Breast epithelium (tissue), 4 donors: ENCODE data around the gene PTBP3. TPM values are rescaled to one million over a fixed set of nuclear protein-coding genes. Genes with fewer than 3 reads are reported as not detected.

Experiments used
- DNase-seq, 2 donors: peaks; one replicate each; pipeline ENCODE4 v3.0.0-alpha.2; 2019; ENCODE audit warnings: low spot score in 2 of 2
- H3K27ac ChIP-seq, 2 donors: fragments of 200-600 bp; sonication (generic) in 1 of 2; one replicate each; pipeline ENCODE4 v1.5.1; 2016 to 2019; ENCODE audit warnings: mild to moderate bottlenecking in 1 of 2
- H3K27me3 ChIP-seq, 2 donors: fragments of 200-600 bp; sonication (generic) in 1 of 2; one replicate each; pipeline versions ENCODE4 v1.5.1 to v1.6.0; 2017 to 2019; ENCODE audit warnings: control low read depth in 1 of 2, mild to moderate bottlenecking in 1 of 2
- H3K36me3 ChIP-seq: fragments of 200-600 bp; one replicate; pipeline ENCODE4 v1.5.1; 2019
- H3K4me1 ChIP-seq, 2 donors: fragments of 200-600 bp; sonication (generic); one replicate each; pipeline ENCODE4 v1.5.1; 2016 to 2019; ENCODE audit warnings: control low read depth in 1 of 2
- H3K4me3 ChIP-seq, 3 donors: fragments of 200-600 bp; sonication (generic); 1 replicate in 2 of 3; 2 replicates in 1 of 3; pipeline ENCODE4 v1.5.1; 2016 to 2019; ENCODE audit warnings: mild to moderate bottlenecking in 3 of 3, moderate library complexity in 2 of 3
- H3K9me3 ChIP-seq, 2 donors: fragments of 200-600 bp; sonication (generic) in 1 of 2; one replicate each; pipeline ENCODE4 v1.5.1; 2016 to 2019; ENCODE audit warnings: control low read depth in 1 of 2
- CTCF ChIP-seq, 3 donors: fragments of 450-650 bp; IDR thresholded peaks; one replicate each; pipeline ENCODE4 v1.5.1; 2016 to 2017; ENCODE audit warnings: antibody characterized with exemption in 3 of 3, mild to moderate bottlenecking in 3 of 3, moderate library complexity in 3 of 3
- POLR2A ChIP-seq: fragments of 450-650 bp; IDR thresholded peaks from one replicate; pipeline ENCODE4 v1.6.1; 2016; ENCODE audit warnings: antibody characterized with exemption, mild to moderate bottlenecking, moderate library complexity
- POLR2AphosphoS5 ChIP-seq, 3 donors: sonication (generic); formaldehyde crosslinking; IDR thresholded peaks; one replicate each; pipeline ENCODE4 v1.6.1; 2017; ENCODE audit warnings: antibody characterized with exemption in 3 of 3
- intact Hi-C: fragments of 100-400 bp; cut with DNase I; formaldehyde crosslinking; loops from one replicate; pipeline ENCODE4 v1.15.1; 2023; ENCODE audit warnings: low total_unique reads
- total RNA-seq, 3 donors: library from RNA; depleted of rRNA; stranded (reverse); fragments of >200 nt; gene quantifications; one replicate each; pipeline ENCODE4 v1.1.0, GENCODE V29; 2016

The PTBP3 gene
- total RNA-seq, 3 donors from 2014 or later, result 30.6 to 80.2 (median 50.5) TPM

GRCh38 chr9:112232233-112232632 lies 101.2 kb downstream of the PTBP3 start:
- intact Hi-C loops, result no loop called here
- no peak for TF ChIP-seq POLR2A
- no peak for TF ChIP-seq POLR2AphosphoS5 (IDR thresholded peaks at IDR 0.05)
- no peaks in the 10 kb centered on the region for H3K9me3 ChIP-seq
- DNase-seq, result no peak
- no peak overlapping the region for H3K4me3 ChIP-seq
- H3K27me3 ChIP-seq, result no peaks in the 10 kb centered on the region
- H3K4me1 ChIP-seq, result no peaks in the 10 kb centered on the region
- H3K36me3 ChIP-seq, result no peaks in the 10 kb centered on the region
- H3K27ac ChIP-seq, result no peak overlapping the region

GRCh38 chr9:112226091-112226490 lies 107.3 kb downstream of the PTBP3 start:
- no peak for TF ChIP-seq POLR2AphosphoS5 (IDR thresholded peaks at IDR 0.05)
- TF ChIP-seq POLR2A, result no peak
- no peak for TF ChIP-seq CTCF (IDR thresholded peaks at IDR 0.05)
- Histone ChIP-seq H3K36me3 (no peaks in the 10 kb centered on the region), H3K27ac (no peak overlapping the region), H3K9me3 (no peaks in the 10 kb centered on the region), H3K4me3 (no peak overlapping the region), H3K27me3 (no peaks in the 10 kb centered on the region), H3K4me1 (no peaks in the 10 kb centered on the region)
- intact Hi-C loops, result loop anchor here (2.0 kb wide), 1 partner anchor 31 kb away; no protein-coding TSS in a partner anchor
- DNase-seq, result no peak

GRCh38 chr9:112224401-112225289 lies 108.8 kb downstream of the PTBP3 start:
- no peak overlapping the region for H3K4me3 ChIP-seq
- intact Hi-C loops, result no loop called here
- no peaks in the 10 kb centered on the region for H3K9me3 ChIP-seq
- DNase-seq, result no peak
- no peaks in the 10 kb centered on the region for H3K27me3 ChIP-seq
- no peak overlapping the region for H3K27ac ChIP-seq
- no peaks in the 10 kb centered on the region for H3K4me1 ChIP-seq
- TF ChIP-seq POLR2A (no peak), POLR2AphosphoS5 (IDR thresholded peaks at IDR 0.05) (no peak), CTCF (IDR thresholded peaks at IDR 0.05) (no peak)
- no peaks in the 10 kb centered on the region for H3K36me3 ChIP-seq

- Histone ChIP-seq H3K27ac (no peak overlapping the region), H3K4me3 (no peak overlapping the region), H3K9me3 (no peaks in the 10 kb centered on the region), H3K36me3 (peaks cover 11% of the 10 kb centered on the region), H3K4me1 (no peaks in the 10 kb centered on the region), H3K27me3 (no peaks in the 10 kb centered on the region)
- intact Hi-C loops, result loop anchor here (10.0 kb wide), 1 partner anchor 956 kb away; no protein-coding TSS in a partner anchor
- DNase-seq, result no peak
- TF ChIP-seq POLR2AphosphoS5 (IDR thresholded peaks at IDR 0.05) (no peak), POLR2A (no peak), CTCF (IDR thresholded peaks at IDR 0.05) (no peak)
These were observed 114.5 kb downstream of the PTBP3 start for GRCh38 chr9:112218908-112219307.

- TF ChIP-seq POLR2AphosphoS5 (IDR thresholded peaks at IDR 0.05), result no peak
- TF ChIP-seq CTCF (IDR thresholded peaks at IDR 0.05), result no peak
- no peak for TF ChIP-seq POLR2A
- peaks cover 6 to 10% of the 10 kb centered on the region in 2 donors for H3K9me3 ChIP-seq
- no peak overlapping the region for H3K27ac ChIP-seq
- H3K4me3 ChIP-seq, result no peak overlapping the region
- DNase-seq, result no peak
- H3K4me1 ChIP-seq, result no peaks in the 10 kb centered on the region
- peaks cover 5% of the 10 kb centered on the region for H3K36me3 ChIP-seq
- intact Hi-C loops, result loop anchor here (10.0 kb wide), 1 partner anchor 962 kb away; no protein-coding TSS in a partner anchor
- H3K27me3 ChIP-seq, result no peaks in the 10 kb centered on the region
These were observed 120.5 kb downstream of the PTBP3 start for GRCh38 chr9:112212926-112213325.
